Lung (tissue), 12 donors: ENCODE results near the gene PIF1. TPM values are rescaled to one million over a fixed set of nuclear protein-coding genes. Genes with fewer than 3 reads are reported as not detected.

Experiments
- ATAC-seq: fragments of 200-7000 bp; cut with Tn5 transposase; one replicate; pipeline ENCODE4 v1.9.1; 2020; ENCODE audit warnings: moderate number of reproducible peaks; ENCODE audit not compliant: insufficient read depth, low FRiP score
- DNase-seq, 3 donors: peaks; one replicate each; pipeline ENCODE4 v3.0.0-alpha.2; 2013 to 2017
- H3K27ac ChIP-seq, 2 donors: one replicate each; pipeline ENCODE4 v1.5.1; 2013; ENCODE audit warnings: mild to moderate bottlenecking in 2 of 2, moderate library complexity in 2 of 2, control low read depth in 1 of 2, inconsistent platforms in 1 of 2, low read depth in 1 of 2, low read length in 1 of 2
- H3K27me3 ChIP-seq, 3 donors: one replicate each; pipeline ENCODE4 v1.5.1; 2013; ENCODE audit warnings: low read length in 2 of 3; ENCODE audit not compliant: control insufficient read depth in 3 of 3, insufficient read depth in 3 of 3
- H3K36me3 ChIP-seq, 4 donors: one replicate each; pipeline ENCODE4 v1.5.1; 2013; ENCODE audit warnings: low read length in 4 of 4, mild to moderate bottlenecking in 1 of 4, moderate library complexity in 1 of 4; ENCODE audit not compliant: control insufficient read depth in 4 of 4, insufficient read depth in 4 of 4
- H3K4me1 ChIP-seq, 5 donors: one replicate each; pipeline ENCODE4 v1.5.1; 2013; ENCODE audit warnings: low read length in 5 of 5, mild to moderate bottlenecking in 2 of 5, moderate library complexity in 1 of 5; ENCODE audit not compliant: control insufficient read depth in 5 of 5, insufficient read depth in 5 of 5
- H3K4me3 ChIP-seq: one replicate; pipeline ENCODE4 v1.5.1; 2013; ENCODE audit warnings: mild to moderate bottlenecking, control low read depth, moderate library complexity
- H3K9ac ChIP-seq, 2 donors: one replicate each; pipeline ENCODE4 v1.5.1; 2013; ENCODE audit warnings: low read length in 2 of 2, control low read depth in 1 of 2; ENCODE audit not compliant: insufficient read depth in 1 of 2
- H3K9me3 ChIP-seq, 4 donors: one replicate each; pipeline ENCODE4 v1.5.1; 2013; ENCODE audit warnings: low read length in 3 of 4, mild to moderate bottlenecking in 1 of 4, moderate library complexity in 1 of 4; ENCODE audit not compliant: control insufficient read depth in 4 of 4, insufficient read depth in 3 of 4
- WGBS, 2 donors: extraction: QIAGEN DNeasy Blood & Tissue Kit; methylation state at CpG; one replicate each; pipeline ENCODE4 v1.1.7; 2013; 5-methylcytosine and 5-hydroxymethylcytosine counted together
- polyA plus RNA-seq, 2 donors: library from polyadenylated mRNA; stranded (reverse); fragments of 200-250 nt; gene quantifications; one replicate each; pipeline ENCODE4 v1.2.1, GENCODE V29; 2013
- total RNA-seq, 2 donors: library from RNA; depleted of rRNA in 1 of 2; stranded (reverse); fragments of >200 nt in 1 of 2; gene quantifications; one replicate each; pipeline ENCODE4 v1.2.1, GENCODE V29; 2014 to 2021
- TF ChIP-seq, protein P1 (sequence below): IDR thresholded peaks from 2 replicates; pipeline ENCODE4 v1.5.1; 2012; ENCODE audit warnings: mild to moderate bottlenecking; ENCODE audit errors: control extremely low read depth, extremely low read depth
- donor health status: control.
- donor health status: control.
- donor health status: Bipolar disorder and iron deficiency.
- donor health status: healthy.
- donor health status: DM: yes; HTN: yes; CAD: no.

Gene PIF1
- total and polyA plus RNA-seq, 4 donors: 1.1 to 2.4 (median 1.2) TPM

GRCh38 chr15:64808785-64809453 lies 16.5 kb downstream of the PIF1 start:
- no peak overlapping the region for H3K27ac ChIP-seq
- peaks cover 0 to 10% (median 0%) of the 10 kb centered on the region in 5 donors for H3K4me1 ChIP-seq
- H3K27me3 ChIP-seq: no peaks in the 10 kb centered on the region
- no peaks in the 10 kb centered on the region for H3K9me3 ChIP-seq
- TF ChIP-seq, protein P1, sequence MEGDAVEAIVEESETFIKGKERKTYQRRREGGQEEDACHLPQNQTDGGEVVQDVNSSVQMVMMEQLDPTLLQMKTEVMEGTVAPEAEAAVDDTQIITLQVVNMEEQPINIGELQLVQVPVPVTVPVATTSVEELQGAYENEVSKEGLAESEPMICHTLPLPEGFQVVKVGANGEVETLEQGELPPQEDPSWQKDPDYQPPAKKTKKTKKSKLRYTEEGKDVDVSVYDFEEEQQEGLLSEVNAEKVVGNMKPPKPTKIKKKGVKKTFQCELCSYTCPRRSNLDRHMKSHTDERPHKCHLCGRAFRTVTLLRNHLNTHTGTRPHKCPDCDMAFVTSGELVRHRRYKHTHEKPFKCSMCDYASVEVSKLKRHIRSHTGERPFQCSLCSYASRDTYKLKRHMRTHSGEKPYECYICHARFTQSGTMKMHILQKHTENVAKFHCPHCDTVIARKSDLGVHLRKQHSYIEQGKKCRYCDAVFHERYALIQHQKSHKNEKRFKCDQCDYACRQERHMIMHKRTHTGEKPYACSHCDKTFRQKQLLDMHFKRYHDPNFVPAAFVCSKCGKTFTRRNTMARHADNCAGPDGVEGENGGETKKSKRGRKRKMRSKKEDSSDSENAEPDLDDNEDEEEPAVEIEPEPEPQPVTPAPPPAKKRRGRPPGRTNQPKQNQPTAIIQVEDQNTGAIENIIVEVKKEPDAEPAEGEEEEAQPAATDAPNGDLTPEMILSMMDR: no peak
- no peaks in the 10 kb centered on the region for H3K36me3 ChIP-seq
- no peak overlapping the region for H3K4me3 ChIP-seq
- ATAC-seq: no peak
- DNase-seq: no peak
- no peak overlapping the region for H3K9ac ChIP-seq
- 76 to 80% methylated on average over 10 of the region's 10 CpGs for WGBS, 2 donors

- Histone ChIP-seq H3K4me1 (peaks cover 0 to 7% (median 0%) of the 10 kb centered on the region in 5 donors), H3K4me3 (no peak overlapping the region), H3K9me3 (no peaks in the 10 kb centered on the region), H3K36me3 (no peaks in the 10 kb centered on the region), H3K9ac (no peak overlapping the region), H3K27me3 (no peaks in the 10 kb centered on the region), H3K27ac (no peak overlapping the region)
- 78 to 86% methylated on average over 6 of the region's 6 CpGs for WGBS, 2 donors
- TF ChIP-seq, protein P1: no peak
- DNase-seq: no peak
- ATAC-seq: no peak
Measured at GRCh38 chr15:64807751-64808222, 17.7 kb downstream of the PIF1 start.

DNA sequence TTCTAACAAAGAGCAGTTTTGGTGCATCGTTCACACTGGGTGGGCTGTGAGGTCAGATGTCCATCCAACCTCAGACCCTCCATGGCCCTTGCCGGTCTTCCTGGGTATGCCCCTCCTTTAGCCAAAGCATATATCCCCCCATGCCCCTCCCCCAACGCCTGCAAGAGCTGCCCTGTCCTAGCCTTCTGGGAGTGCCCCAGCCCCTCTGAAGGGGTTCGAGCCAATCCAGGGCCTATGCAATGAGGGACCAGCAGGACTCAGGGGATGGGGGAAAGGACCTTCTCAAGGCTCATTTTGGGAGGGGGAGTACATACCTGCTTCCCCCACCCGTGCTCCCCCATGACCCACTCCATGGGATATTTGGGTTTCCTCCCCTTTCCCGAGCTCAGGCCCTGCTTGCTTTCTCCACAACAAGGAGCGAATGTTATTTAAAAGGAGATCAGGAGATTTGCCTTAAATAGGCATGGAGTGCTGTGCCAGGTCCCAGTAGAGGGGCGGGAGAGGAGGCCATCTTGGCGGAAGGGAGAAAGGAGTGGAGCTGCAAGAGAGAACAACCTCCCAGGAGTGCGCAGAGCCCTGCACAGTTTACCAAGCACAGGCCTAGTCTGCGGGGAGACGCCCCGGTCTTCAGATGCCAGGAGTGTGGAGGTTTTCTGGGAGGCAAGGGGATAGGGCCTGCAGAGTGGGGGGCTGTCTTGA lies 18.2 kb downstream of the PIF1 start:
- Histone ChIP-seq H3K4me3 (no peak overlapping the region), H3K4me1 (peaks cover 0 to 10% (median 0%) of the 10 kb centered on the region in 5 donors), H3K9me3 (no peaks in the 10 kb centered on the region), H3K36me3 (no peaks in the 10 kb centered on the region), H3K27me3 (no peaks in the 10 kb centered on the region), H3K27ac (no peak overlapping the region), H3K9ac (no peak overlapping the region)
- ATAC-seq (no peak), DNase-seq (no peak)
- 80 to 88% methylated on average over 13 of the region's 13 CpGs for WGBS, 2 donors
- TF ChIP-seq, protein P1: no peak
